Panc1 (cell line): ENCODE results near the gene MRGPRX4. TPM values are rescaled to one million over a fixed set of nuclear protein-coding genes. Genes with fewer than 3 reads are reported as not detected.

Source experiments
- ATAC-seq: fragments of 200-7000 bp; cut with Tn5 transposase; 2 replicates; pipeline ENCODE4 v1.9.1; 2020; ENCODE audit warnings: mild to moderate bottlenecking, moderate library complexity
- BruUV-seq: library from RNA; stranded (reverse); fragments of 400-500 nt; replicated peaks from 2 replicates; lab custom pipeline; 2021; lab: Mats Ljungman, UMichigan
- CTCF ChIA-PET: fragments of 300-600 bp; sonication (Branson Sonifier 250); formaldehyde crosslinking; loops from one replicate; lab custom pipeline; 2022; ENCODE audit warnings: antibody characterized with exemption; lab: Charles Lee
- POLR2A ChIA-PET: fragments of 300-600 bp; sonication (Branson Sonifier 250); formaldehyde crosslinking; loops from one replicate; lab custom pipeline; 2022; ENCODE audit warnings: antibody characterized with exemption; lab: Charles Lee
- DNase-seq: peaks from one replicate; pipeline ENCODE4 v3.0.0-alpha.2; 2010; ENCODE audit warnings: low read depth, low spot score
- H3K27ac ChIP-seq: 2 replicates; pipeline ENCODE4 v1.5.1; 2011; ENCODE audit warnings: mild to moderate bottlenecking, low read length, inconsistent platforms
- H3K27me3 ChIP-seq: fragments of 200-500 bp; sonication (Bioruptor generic); 2 replicates; pipeline ENCODE4 v1.6.0; 2014; ENCODE audit warnings: low read length, inconsistent platforms; ENCODE audit not compliant: control insufficient read depth, insufficient read depth
- H3K36me3 ChIP-seq: fragments of 200-500 bp; sonication (Bioruptor generic); 2 replicates; pipeline ENCODE4 v1.5.1; 2014; ENCODE audit warnings: inconsistent platforms, mild to moderate bottlenecking, low read length, moderate library complexity; ENCODE audit not compliant: control insufficient read depth, insufficient read depth
- H3K4me1 ChIP-seq: 2 replicates; pipeline ENCODE4 v1.5.1; 2011; ENCODE audit warnings: inconsistent platforms, mild to moderate bottlenecking, low read length, moderate library complexity; ENCODE audit not compliant: control insufficient read depth, insufficient read depth
- H3K4me3 ChIP-seq, 2 experiments: 2 replicates each; pipeline ENCODE4 v1.5.1; 2011 to 2012; ENCODE audit warnings: low read depth in 2 of 2, low read length in 2 of 2, mild to moderate bottlenecking in 2 of 2, inconsistent platforms in 1 of 2, moderate library complexity in 1 of 2
- H3K9me3 ChIP-seq: fragments of 200-500 bp; sonication (Bioruptor generic); 2 replicates; pipeline ENCODE4 v1.5.1; 2014; ENCODE audit warnings: low read depth, mild to moderate bottlenecking, inconsistent platforms, low read length, moderate library complexity; ENCODE audit not compliant: control insufficient read depth, insufficient read depth
- CTCF ChIP-seq: fragments of 450-650 bp; IDR thresholded peaks from 2 replicates; pipeline ENCODE4 v1.5.1; 2017; ENCODE audit warnings: mild to moderate bottlenecking
- POLR2AphosphoS5 ChIP-seq: IDR thresholded peaks from 2 replicates; pipeline ENCODE4 v1.6.1; 2012; ENCODE audit warnings: mild to moderate bottlenecking, low read depth, low read length, moderate library complexity
- REST ChIP-seq, 2 experiments: IDR thresholded peaks; 2 replicates each; pipeline ENCODE4 v1.6.1; 2011 to 2012; ENCODE audit warnings: low read depth in 2 of 2, control low read depth in 1 of 2, low read length in 1 of 2, mild to moderate bottlenecking in 1 of 2, moderate library complexity in 1 of 2; ENCODE audit not compliant: insufficient read depth in 1 of 2
- SIN3A ChIP-seq: IDR thresholded peaks from 2 replicates; pipeline ENCODE4 v1.6.1; 2012; ENCODE audit warnings: low read depth, mild to moderate bottlenecking, low read length, moderate library complexity, borderline replicate concordance; ENCODE audit not compliant: insufficient read depth
- TCF7L2 ChIP-seq: IDR thresholded peaks from 2 replicates; pipeline ENCODE4 v1.6.1; 2011; ENCODE audit warnings: mild to moderate bottlenecking, low read depth, low read length, inconsistent platforms
- in situ Hi-C: cut with HindIII; loops from 2 replicates; pipeline ENCODE4 v1.10.0; 2016; ENCODE audit warnings: low sequenced_read_pairs, low pct_unique_long_range_greater_than_20kb
- intact Hi-C: fragments of 100-400 bp; cut with micrococcal nuclease; formaldehyde crosslinking; loops from one replicate; pipeline ENCODE4 v1.10.0; 2022; ENCODE audit not compliant: unreplicated experiment
- total RNA-seq: library from RNA; stranded (reverse); gene quantifications from one replicate; pipeline ENCODE4 v1.2.1, GENCODE V29; 2021; ENCODE audit not compliant: unreplicated experiment

MRGPRX4 gene
- total RNA-seq, 1 experiment from 2014 or later: not detected

DNA sequence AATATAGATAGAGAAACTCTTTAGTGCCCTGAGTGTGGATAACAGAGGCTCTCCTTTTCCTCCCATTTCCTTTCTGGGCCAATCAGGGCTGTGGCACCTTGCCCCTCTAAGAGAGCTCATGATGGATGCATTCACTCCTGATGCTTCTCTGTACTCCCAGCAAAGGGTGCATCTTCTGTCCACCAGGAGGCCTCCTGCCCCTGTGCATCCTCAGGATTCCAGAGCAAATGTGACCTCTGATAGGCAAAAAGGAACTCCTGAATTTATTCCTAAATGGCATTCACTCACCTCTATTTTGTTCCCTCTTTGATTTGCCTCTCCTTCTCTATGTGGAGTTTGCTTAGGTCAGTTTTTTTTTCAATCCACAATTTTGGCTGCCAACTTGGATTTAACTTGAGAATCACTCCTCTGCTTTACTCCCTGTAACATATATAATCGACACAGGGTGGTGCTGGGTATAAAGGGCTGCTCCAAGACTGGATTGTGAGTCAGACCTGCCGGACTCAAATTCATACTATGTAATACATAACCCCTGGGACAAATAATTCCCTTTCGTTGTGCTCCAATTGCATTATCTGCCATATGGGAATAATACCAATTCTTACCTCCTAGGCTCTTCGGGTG, 1.1 kb upstream of the MRGPRX4 start:
- intact Hi-C loops: no loop called here
- no peak overlapping the region for H3K4me3 ChIP-seq
- H3K4me1 ChIP-seq: no peaks in the 10 kb centered on the region
- DNase-seq (peak; percentile 15), ATAC-seq (peak; percentile 84; the same call in 1 of the 2 replicates)
- no peaks in the 10 kb centered on the region for H3K36me3 ChIP-seq
- no peak overlapping the region for H3K27ac ChIP-seq
- H3K27me3 ChIP-seq: peaks cover 25% of the 10 kb centered on the region
- TF ChIP-seq CTCF: peak; percentile 74
- TF ChIP-seq REST (IDR thresholded peaks at IDR 0.05; ENCODE audit: insufficient read depth in 1 of 2, low read depth in 2 of 2, low read length in 1 of 2): no peak
- ChIA-PET CTCF (interaction anchor here (1.2 kb wide), 1 partner anchor 32 kb away, joined by 13 read pairs; no protein-coding TSS in a partner anchor), POLR2A (no interaction called here)
- no peaks in the 10 kb centered on the region for H3K9me3 ChIP-seq
- in situ Hi-C loops: no loop called here
- no TSS peak for BruUV-seq

DNA sequence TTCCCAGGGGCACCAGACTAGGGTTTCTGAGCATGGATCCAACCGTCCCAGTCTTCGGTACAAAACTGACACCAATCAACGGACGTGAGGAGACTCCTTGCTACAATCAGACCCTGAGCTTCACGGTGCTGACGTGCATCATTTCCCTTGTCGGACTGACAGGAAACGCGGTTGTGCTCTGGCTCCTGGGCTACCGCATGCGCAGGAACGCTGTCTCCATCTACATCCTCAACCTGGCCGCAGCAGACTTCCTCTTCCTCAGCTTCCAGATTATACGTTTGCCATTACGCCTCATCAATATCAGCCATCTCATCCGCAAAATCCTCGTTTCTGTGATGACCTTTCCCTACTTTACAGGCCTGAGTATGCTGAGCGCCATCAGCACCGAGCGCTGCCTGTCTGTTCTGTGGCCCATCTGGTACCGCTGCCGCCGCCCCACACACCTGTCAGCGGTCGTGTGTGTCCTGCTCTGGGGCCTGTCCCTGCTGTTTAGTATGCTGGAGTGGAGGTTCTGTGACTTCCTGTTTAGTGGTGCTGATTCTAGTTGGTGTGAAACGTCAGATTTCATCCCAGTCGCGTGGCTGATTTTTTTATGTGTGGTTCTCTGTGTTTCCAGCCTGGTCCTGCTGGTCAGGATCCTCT, 709 bp downstream of the MRGPRX4 start:
- CTCF ChIA-PET: no interaction called here
- Histone ChIP-seq H3K9me3 (no peaks in the 10 kb centered on the region), H3K36me3 (no peaks in the 10 kb centered on the region), H3K4me1 (no peaks in the 10 kb centered on the region), H3K27me3 (peaks cover 32% of the 10 kb centered on the region), H3K4me3 (no peak overlapping the region), H3K27ac (no peak overlapping the region)
- POLR2A ChIA-PET: no interaction called here
- no TSS peak for BruUV-seq
- in situ Hi-C loops (no loop called here), intact Hi-C loops (no loop called here)
- ATAC-seq (no peak), DNase-seq (no peak)
- TF ChIP-seq SIN3A: no peak
- TF ChIP-seq POLR2AphosphoS5: no peak
- TF ChIP-seq CTCF: no peak
- no peak for TF ChIP-seq TCF7L2
- no peak for TF ChIP-seq REST (IDR thresholded peaks at IDR 0.05; ENCODE audit: insufficient read depth in 1 of 2, low read depth in 2 of 2, low read length in 1 of 2)
